Type B pancreatic cell (in vitro differentiated cells): ENCODE results near the gene NOP16. TPM values are rescaled to one million over a fixed set of nuclear protein-coding genes. Genes with fewer than 3 reads are reported as not detected.

Source experiments
- DNase-seq: peaks from one replicate; pipeline ENCODE4 v3.0.0; 2021; ENCODE audit warnings: mixed read lengths; ENCODE audit not compliant: unreplicated experiment; ENCODE audit errors: extremely low spot score
- H3K27ac Mint-ChIP-seq: 2 replicates; pipeline ENCODE4 v1.8.0; 2021; ENCODE audit warnings: mild to moderate bottlenecking, mixed read lengths
- H3K27me3 Mint-ChIP-seq: 2 replicates; pipeline ENCODE4 v1.8.0; 2021; ENCODE audit warnings: mixed read lengths
- H3K36me3 Mint-ChIP-seq: 2 replicates; pipeline ENCODE4 v1.8.0; 2021; ENCODE audit warnings: mixed read lengths
- H3K4me1 Mint-ChIP-seq: one replicate; pipeline ENCODE4 v1.8.0; 2021; ENCODE audit warnings: mixed read lengths; ENCODE audit not compliant: unreplicated experiment
- H3K4me3 Mint-ChIP-seq: 2 replicates; pipeline ENCODE4 v1.8.0; 2021; ENCODE audit warnings: mild to moderate bottlenecking, mixed read lengths
- H3K9me3 Mint-ChIP-seq: 2 replicates; pipeline ENCODE4 v1.8.0; 2021; ENCODE audit warnings: mixed read lengths
- CTCF ChIP-seq: fragments of 200-600 bp; sonication (generic); conservative IDR thresholded peaks from 2 replicates; pipeline ENCODE4 v1.5.0; 2021; ENCODE audit warnings: antibody characterized with exemption, mild to moderate bottlenecking
- total RNA-seq: library from RNA; stranded (reverse); gene quantifications from 2 replicates; pipeline ENCODE4 v1.2.1, GENCODE V29; 2021; ENCODE audit warnings: low replicate concordance

Gene NOP16
- total RNA-seq, 1 donor from 2014 or later = 42.5 TPM

GRCh38 chr5:176383961-176384360 lies 4.4 kb downstream of the NOP16 start:
- Mint-ChIP-seq H3K9me3 (no peaks in the 10 kb centered on the region), H3K4me3 (no peak overlapping the region), H3K4me1 (peaks cover 11% of the 10 kb centered on the region), H3K27ac (no peak overlapping the region), H3K36me3 (peaks cover 13% of the 10 kb centered on the region), H3K27me3 (no peaks in the 10 kb centered on the region)
- no peak for DNase-seq
- no peak for TF ChIP-seq CTCF

GRCh38 chr5:176383248-176383905 lies 5.0 kb downstream of the NOP16 start:
- H3K4me3 Mint-ChIP-seq = no peak overlapping the region
- H3K4me1 Mint-ChIP-seq = peaks cover 11% of the 10 kb centered on the region
- no peaks in the 10 kb centered on the region for H3K9me3 Mint-ChIP-seq
- no peaks in the 10 kb centered on the region for H3K27me3 Mint-ChIP-seq
- DNase-seq = no peak
- TF ChIP-seq CTCF = no peak
- H3K27ac Mint-ChIP-seq = no peak overlapping the region
- H3K36me3 Mint-ChIP-seq = peaks cover 13% of the 10 kb centered on the region

GRCh38 chr5:176382721-176383120 lies 5.7 kb downstream of the NOP16 start:
- Mint-ChIP-seq H3K4me1 (peaks cover 11% of the 10 kb centered on the region), H3K27ac (no peak overlapping the region), H3K4me3 (no peak overlapping the region), H3K9me3 (no peaks in the 10 kb centered on the region), H3K36me3 (peaks cover 13% of the 10 kb centered on the region), H3K27me3 (no peaks in the 10 kb centered on the region)
- no peak for DNase-seq
- no peak for TF ChIP-seq CTCF

- Mint-ChIP-seq H3K27me3 (no peaks in the 10 kb centered on the region), H3K27ac (no peak overlapping the region), H3K9me3 (no peaks in the 10 kb centered on the region), H3K4me3 (no peak overlapping the region), H3K4me1 (peaks cover 11% of the 10 kb centered on the region), H3K36me3 (peaks cover 13% of the 10 kb centered on the region)
- no peak for DNase-seq
- no peak for TF ChIP-seq CTCF
Observed at GRCh38 chr5:176381979-176382378, 6.4 kb downstream of the NOP16 start.

- Mint-ChIP-seq H3K9me3 (no peaks in the 10 kb centered on the region), H3K36me3 (peaks cover 12% of the 10 kb centered on the region), H3K27me3 (no peaks in the 10 kb centered on the region), H3K4me3 (no peak overlapping the region), H3K4me1 (peaks cover 7% of the 10 kb centered on the region), H3K27ac (no peak overlapping the region)
- no peak for TF ChIP-seq CTCF
- no peak for DNase-seq
Observed at GRCh38 chr5:176381423-176381822, 7.0 kb downstream of the NOP16 start.
